ENCODE measurements around the gene LLGL2. TPM values are rescaled to one million over a fixed set of nuclear protein-coding genes. Genes with fewer than 3 reads are reported as not detected.

Gene LLGL2
- total RNA-seq, 1 donor from 2014 or later: 14.8 TPM

- H3K4me3 ChIP-seq (ENCODE audit: insufficient read depth, low read depth, low read length): no peak overlapping the region
- Mint-ChIP-seq H3K9me3 (ENCODE audit: unreplicated experiment) (no peaks in the 10 kb centered on the region), H3K27ac (ENCODE audit: unreplicated experiment) (no peak overlapping the region), H3K4me1 (ENCODE audit: low read depth, unreplicated experiment) (no peaks in the 10 kb centered on the region), H3K27me3 (ENCODE audit: low read depth, unreplicated experiment) (peaks cover 26% of the 10 kb centered on the region), H3K36me3 (ENCODE audit: low read depth, unreplicated experiment) (no peaks in the 10 kb centered on the region), H3K4me3 (ENCODE audit: unreplicated experiment) (no peak overlapping the region)
- H3K79me2 ChIP-seq (ENCODE audit: insufficient read depth, low read length): no peaks in the 10 kb centered on the region
- no peak overlapping the region for H3K4me2 ChIP-seq (ENCODE audit: low read length)
- no peaks in the 10 kb centered on the region for H3K4me1 ChIP-seq (ENCODE audit: insufficient read depth, low read length)
- no peak overlapping the region for H2AFZ ChIP-seq (ENCODE audit: low read depth, low read length)
- H3K9me3 ChIP-seq (ENCODE audit: insufficient read depth, low read depth, low read length): no peaks in the 10 kb centered on the region
- TF ChIP-seq, protein P1, sequence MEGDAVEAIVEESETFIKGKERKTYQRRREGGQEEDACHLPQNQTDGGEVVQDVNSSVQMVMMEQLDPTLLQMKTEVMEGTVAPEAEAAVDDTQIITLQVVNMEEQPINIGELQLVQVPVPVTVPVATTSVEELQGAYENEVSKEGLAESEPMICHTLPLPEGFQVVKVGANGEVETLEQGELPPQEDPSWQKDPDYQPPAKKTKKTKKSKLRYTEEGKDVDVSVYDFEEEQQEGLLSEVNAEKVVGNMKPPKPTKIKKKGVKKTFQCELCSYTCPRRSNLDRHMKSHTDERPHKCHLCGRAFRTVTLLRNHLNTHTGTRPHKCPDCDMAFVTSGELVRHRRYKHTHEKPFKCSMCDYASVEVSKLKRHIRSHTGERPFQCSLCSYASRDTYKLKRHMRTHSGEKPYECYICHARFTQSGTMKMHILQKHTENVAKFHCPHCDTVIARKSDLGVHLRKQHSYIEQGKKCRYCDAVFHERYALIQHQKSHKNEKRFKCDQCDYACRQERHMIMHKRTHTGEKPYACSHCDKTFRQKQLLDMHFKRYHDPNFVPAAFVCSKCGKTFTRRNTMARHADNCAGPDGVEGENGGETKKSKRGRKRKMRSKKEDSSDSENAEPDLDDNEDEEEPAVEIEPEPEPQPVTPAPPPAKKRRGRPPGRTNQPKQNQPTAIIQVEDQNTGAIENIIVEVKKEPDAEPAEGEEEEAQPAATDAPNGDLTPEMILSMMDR (IDR thresholded peaks at IDR 0.05; ENCODE audit: insufficient read depth, low read depth, low read length): no peak
- TF ChIP-seq EZH2 (IDR thresholded peaks at IDR 0.05; ENCODE audit: insufficient read depth, low read length): no peak
- no peak overlapping the region for H3K27ac ChIP-seq (ENCODE audit: low read depth, low read length)
- H3K27me3 ChIP-seq (ENCODE audit: insufficient read depth, low read length): no peaks in the 10 kb centered on the region
- FAIRE-seq (no peak), DNase-seq (ENCODE audit: low read depth) (no peak)
- H3K9ac ChIP-seq (ENCODE audit: low read length): no peak overlapping the region
- H4K20me1 ChIP-seq (ENCODE audit: insufficient read depth, low read length): no peaks in the 10 kb centered on the region
- H3K36me3 ChIP-seq (ENCODE audit: insufficient read depth, low read length): no peaks in the 10 kb centered on the region
Measured at GRCh38 chr17:75615301-75615700, 89.8 kb downstream of the LLGL2 start.

- FAIRE-seq (no peak), DNase-seq (ENCODE audit: low read depth) (no peak)
- H3K9me3 ChIP-seq (ENCODE audit: insufficient read depth, low read depth, low read length): no peaks in the 10 kb centered on the region
- no peaks in the 10 kb centered on the region for H3K79me2 ChIP-seq (ENCODE audit: insufficient read depth, low read length)
- H3K27me3 Mint-ChIP-seq (ENCODE audit: low read depth, unreplicated experiment): peaks cover 26% of the 10 kb centered on the region
- no peak overlapping the region for H3K9ac ChIP-seq (ENCODE audit: low read length)
- H4K20me1 ChIP-seq (ENCODE audit: insufficient read depth, low read length): no peaks in the 10 kb centered on the region
- TF ChIP-seq, protein P1 (IDR thresholded peaks at IDR 0.05; ENCODE audit: insufficient read depth, low read depth, low read length): no peak
- no peak for TF ChIP-seq EZH2 (IDR thresholded peaks at IDR 0.05; ENCODE audit: insufficient read depth, low read length)
- no peaks in the 10 kb centered on the region for H3K27me3 ChIP-seq (ENCODE audit: insufficient read depth, low read length)
- H2AFZ ChIP-seq (ENCODE audit: low read depth, low read length): no peak overlapping the region
- no peak overlapping the region for H3K27ac ChIP-seq (ENCODE audit: low read depth, low read length)
- H3K4me3 Mint-ChIP-seq (ENCODE audit: unreplicated experiment): no peak overlapping the region
- H3K4me1 Mint-ChIP-seq (ENCODE audit: low read depth, unreplicated experiment): no peaks in the 10 kb centered on the region
- no peaks in the 10 kb centered on the region for H3K36me3 Mint-ChIP-seq (ENCODE audit: low read depth, unreplicated experiment)
- H3K27ac Mint-ChIP-seq (ENCODE audit: unreplicated experiment): no peak overlapping the region
- H3K4me1 ChIP-seq (ENCODE audit: insufficient read depth, low read length): no peaks in the 10 kb centered on the region
- no peak overlapping the region for H3K4me3 ChIP-seq (ENCODE audit: insufficient read depth, low read depth, low read length)
- H3K9me3 Mint-ChIP-seq (ENCODE audit: unreplicated experiment): no peaks in the 10 kb centered on the region
- no peaks in the 10 kb centered on the region for H3K36me3 ChIP-seq (ENCODE audit: insufficient read depth, low read length)
- H3K4me2 ChIP-seq (ENCODE audit: low read length): no peak overlapping the region
Measured at GRCh38 chr17:75616521-75617122, 91.1 kb downstream of the LLGL2 start.

DNA sequence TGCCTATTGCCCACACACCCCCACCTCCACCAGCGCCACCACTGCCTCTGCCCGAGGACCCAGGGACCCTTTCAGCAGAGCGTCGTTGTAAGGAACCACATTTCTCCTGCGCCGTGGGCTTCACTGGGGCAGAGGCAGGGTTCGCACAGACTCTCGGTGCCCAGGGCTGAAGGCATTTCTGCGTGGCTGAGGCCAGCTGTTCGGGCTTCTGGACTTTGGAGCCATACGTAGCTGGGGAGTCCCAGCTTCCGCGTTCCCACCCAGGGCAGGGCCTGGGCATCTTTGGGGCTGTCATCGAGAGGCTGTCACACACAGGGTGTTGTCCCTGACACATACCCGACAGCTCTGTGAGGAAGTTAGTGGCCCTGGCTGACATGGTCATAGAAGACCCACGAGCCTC, 91.7 kb downstream of the LLGL2 start:
- TF ChIP-seq, protein P1 (IDR thresholded peaks at IDR 0.05; ENCODE audit: insufficient read depth, low read depth, low read length): no peak
- TF ChIP-seq EZH2 (IDR thresholded peaks at IDR 0.05; ENCODE audit: insufficient read depth, low read length): no peak
- Histone ChIP-seq H3K4me2 (ENCODE audit: low read length) (no peak overlapping the region), H3K9ac (ENCODE audit: low read length) (no peak overlapping the region), H3K79me2 (ENCODE audit: insufficient read depth, low read length) (no peaks in the 10 kb centered on the region), H3K9me3 (ENCODE audit: insufficient read depth, low read depth, low read length) (no peaks in the 10 kb centered on the region), H3K4me1 (ENCODE audit: insufficient read depth, low read length) (no peaks in the 10 kb centered on the region), H3K36me3 (ENCODE audit: insufficient read depth, low read length) (no peaks in the 10 kb centered on the region), H2AFZ (ENCODE audit: low read depth, low read length) (no peak overlapping the region), H3K27ac (ENCODE audit: low read depth, low read length) (no peak overlapping the region), H3K27me3 (ENCODE audit: insufficient read depth, low read length) (no peaks in the 10 kb centered on the region), H3K4me3 (ENCODE audit: insufficient read depth, low read depth, low read length) (no peak overlapping the region), H4K20me1 (ENCODE audit: insufficient read depth, low read length) (no peaks in the 10 kb centered on the region)
- Mint-ChIP-seq H3K4me1 (ENCODE audit: low read depth, unreplicated experiment) (peaks cover 3% of the 10 kb centered on the region), H3K4me3 (ENCODE audit: unreplicated experiment) (no peak overlapping the region), H3K9me3 (ENCODE audit: unreplicated experiment) (no peaks in the 10 kb centered on the region), H3K36me3 (ENCODE audit: low read depth, unreplicated experiment) (peaks cover 3% of the 10 kb centered on the region), H3K27me3 (ENCODE audit: low read depth, unreplicated experiment) (peaks cover 24% of the 10 kb centered on the region), H3K27ac (ENCODE audit: unreplicated experiment) (no peak overlapping the region)
- DNase-seq (ENCODE audit: low read depth) (no peak), FAIRE-seq (no peak)

Data from astrocyte (in vitro differentiated cells and primary cell).